ENCODE measurements around the gene ERC2.

- TF ChIP-seq SP1 (IDR thresholded peaks at IDR 0.05; ENCODE audit: low read depth, low read length), result no peak
- no peak for TF ChIP-seq SP4 (IDR thresholded peaks at IDR 0.05; ENCODE audit: low read length)
- no peak for TF ChIP-seq CTCF (IDR thresholded peaks at IDR 0.05; ENCODE audit: control extremely low read depth in 1 of 3, insufficient read depth in 1 of 3, low read depth in 1 of 3, low read length in 3 of 3)
- TF ChIP-seq HDAC6 (IDR thresholded peaks at IDR 0.05; ENCODE audit: low read depth, low read length), result no peak
- no peak for TF ChIP-seq EZH2 (IDR thresholded peaks at IDR 0.05; ENCODE audit: low read depth, low read length, severe bottlenecking)
- no peak for TF ChIP-seq ZNF274 (IDR thresholded peaks at IDR 0.05; ENCODE audit: borderline replicate concordance, extremely low read depth, low read length)
Observed at GRCh38 chr3:55826097-55826496, 642.2 kb downstream of the ERC2 start.

Data from H1 (cell line).